Thoracic aorta (tissue), 2 donors: Measurements from ENCODE around the gene DOCK3. TPM values are rescaled to one million over a fixed set of nuclear protein-coding genes. Genes with fewer than 3 reads are reported as not detected.

Experiments
- ATAC-seq: fragments of 150-250 bp; one replicate; pipeline ENCODE4 v1.8.0; 2017; ENCODE audit warnings: low read depth; ENCODE audit not compliant: insufficient number of reproducible peaks, low FRiP score
- DNase-seq: peaks from one replicate; pipeline ENCODE4 v3.0.0-alpha.2; 2020; ENCODE audit warnings: low spot score
- H3K27ac ChIP-seq, 2 donors: fragments of 200-600 bp; sonication (generic); 1 replicate in 1 of 2; 2 replicates in 1 of 2; pipeline ENCODE4 v1.5.1; 2016; ENCODE audit warnings: mild to moderate bottlenecking in 2 of 2, moderate library complexity in 2 of 2
- H3K27me3 ChIP-seq: fragments of 200-600 bp; sonication (generic); replicated peaks from 2 replicates; pipeline ENCODE4 v1.6.0; 2016; ENCODE audit warnings: mild to moderate bottlenecking; ENCODE audit not compliant: insufficient read depth
- H3K36me3 ChIP-seq: fragments of 200-600 bp; sonication (generic); one replicate; pipeline ENCODE4 v1.5.1; 2016
- H3K4me1 ChIP-seq, 2 donors: fragments of 200-600 bp; sonication (generic); 1 replicate in 1 of 2; 2 replicates in 1 of 2; pipeline versions ENCODE4 v1.5.1 to v1.6.0; 2016; ENCODE audit warnings: low read depth in 2 of 2, mild to moderate bottlenecking in 1 of 2; ENCODE audit not compliant: control insufficient read depth in 1 of 2
- H3K4me3 ChIP-seq: fragments of 200-600 bp; sonication (generic); 2 replicates; pipeline ENCODE4 v1.5.1; 2016; ENCODE audit warnings: mild to moderate bottlenecking
- H3K9me3 ChIP-seq: fragments of 200-600 bp; sonication (generic); 2 replicates; pipeline ENCODE4 v1.5.1; 2016
- total RNA-seq, 2 donors: library from RNA; depleted of rRNA; stranded (reverse); fragments of >200 nt; gene quantifications; one replicate each; pipeline versions ENCODE4 v1.1.0 to v1.2.3, GENCODE V29; 2016
- TF ChIP-seq, protein P1 (sequence below): fragments of 200-600 bp; sonication (generic); IDR thresholded peaks from one replicate; pipeline ENCODE4 v1.5.1; 2019; ENCODE audit warnings: antibody characterized with exemption

The DOCK3 gene
- total RNA-seq, 2 donors from 2014 or later: 0.14 to 0.71 TPM

DNA sequence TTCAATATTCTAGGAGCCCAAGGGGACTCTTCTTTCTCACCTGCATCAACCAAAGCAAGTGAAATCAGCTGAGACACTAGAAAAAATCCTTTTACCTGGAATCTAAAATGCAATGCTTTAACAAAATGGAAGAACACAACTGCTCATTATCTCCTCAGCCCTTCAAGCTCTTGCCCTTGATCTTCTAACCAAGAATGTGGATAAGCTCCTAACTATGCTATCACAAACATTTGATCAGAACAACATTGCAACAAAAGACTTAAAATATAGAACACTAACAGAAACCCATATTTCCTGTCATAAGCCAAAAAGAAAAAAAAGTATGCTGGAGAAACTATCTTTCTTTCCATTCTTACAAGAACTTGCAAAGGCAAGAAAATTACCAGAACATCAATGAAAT lies 728.9 kb downstream of the DOCK3 start:
- ATAC-seq (no peak), DNase-seq (no peak)
- no peaks in the 10 kb centered on the region for H3K9me3 ChIP-seq
- no peaks in the 10 kb centered on the region for H3K27me3 ChIP-seq
- no peak overlapping the region for H3K4me3 ChIP-seq
- no peaks in the 10 kb centered on the region for H3K4me1 ChIP-seq
- TF ChIP-seq, protein P1, sequence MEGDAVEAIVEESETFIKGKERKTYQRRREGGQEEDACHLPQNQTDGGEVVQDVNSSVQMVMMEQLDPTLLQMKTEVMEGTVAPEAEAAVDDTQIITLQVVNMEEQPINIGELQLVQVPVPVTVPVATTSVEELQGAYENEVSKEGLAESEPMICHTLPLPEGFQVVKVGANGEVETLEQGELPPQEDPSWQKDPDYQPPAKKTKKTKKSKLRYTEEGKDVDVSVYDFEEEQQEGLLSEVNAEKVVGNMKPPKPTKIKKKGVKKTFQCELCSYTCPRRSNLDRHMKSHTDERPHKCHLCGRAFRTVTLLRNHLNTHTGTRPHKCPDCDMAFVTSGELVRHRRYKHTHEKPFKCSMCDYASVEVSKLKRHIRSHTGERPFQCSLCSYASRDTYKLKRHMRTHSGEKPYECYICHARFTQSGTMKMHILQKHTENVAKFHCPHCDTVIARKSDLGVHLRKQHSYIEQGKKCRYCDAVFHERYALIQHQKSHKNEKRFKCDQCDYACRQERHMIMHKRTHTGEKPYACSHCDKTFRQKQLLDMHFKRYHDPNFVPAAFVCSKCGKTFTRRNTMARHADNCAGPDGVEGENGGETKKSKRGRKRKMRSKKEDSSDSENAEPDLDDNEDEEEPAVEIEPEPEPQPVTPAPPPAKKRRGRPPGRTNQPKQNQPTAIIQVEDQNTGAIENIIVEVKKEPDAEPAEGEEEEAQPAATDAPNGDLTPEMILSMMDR: no peak
- H3K27ac ChIP-seq: no peak overlapping the region
- H3K36me3 ChIP-seq: peaks cover 5% of the 10 kb centered on the region

DNA sequence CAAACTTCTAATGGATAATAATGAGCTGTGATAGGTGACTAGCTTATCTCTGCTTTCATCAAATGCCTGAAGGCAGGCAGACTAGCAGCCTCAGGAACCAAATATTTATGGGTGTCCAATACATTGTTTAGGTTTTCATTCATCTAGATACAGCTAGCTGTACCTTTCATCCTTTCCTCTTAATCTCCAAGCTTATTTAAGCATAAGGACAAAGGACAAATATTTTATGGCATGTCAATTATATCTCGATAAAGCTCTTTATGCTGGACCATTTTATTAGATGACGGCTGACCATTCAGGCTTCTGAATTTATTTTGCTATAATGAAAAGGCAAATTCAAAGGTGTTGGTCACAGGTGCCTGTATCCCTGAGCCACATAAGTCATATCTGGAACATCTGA lies 733.3 kb downstream of the DOCK3 start:
- ATAC-seq: no peak

DNA sequence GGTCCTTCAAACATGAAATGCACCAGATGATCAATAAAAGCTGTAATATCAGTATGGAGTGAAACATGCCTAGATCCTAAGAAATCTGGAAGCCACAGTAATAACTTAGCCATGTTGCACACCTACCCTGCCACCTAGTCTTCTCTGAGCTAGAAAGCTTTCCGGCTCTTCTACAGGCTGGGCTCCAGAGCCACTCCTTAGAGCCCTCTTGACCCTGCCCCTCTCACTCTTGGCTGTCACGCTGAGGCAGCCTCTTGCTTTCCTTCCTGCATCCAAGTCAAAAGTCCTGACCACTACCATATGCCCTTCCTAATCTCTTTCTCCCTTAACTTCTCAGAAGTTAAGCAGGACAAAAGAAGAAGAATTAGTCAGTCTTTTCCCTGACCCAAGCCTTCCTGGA lies 734.1 kb downstream of the DOCK3 start:
- H3K27ac ChIP-seq: no peak overlapping the region
- DNase-seq: no peak
- no peak for ATAC-seq
- H3K36me3 ChIP-seq: peaks cover 30% of the 10 kb centered on the region
- no peaks in the 10 kb centered on the region for H3K4me1 ChIP-seq
- H3K9me3 ChIP-seq: no peaks in the 10 kb centered on the region
- no peaks in the 10 kb centered on the region for H3K27me3 ChIP-seq
- TF ChIP-seq, protein P1: no peak
- no peak overlapping the region for H3K4me3 ChIP-seq

More for the DNA sequence above, 733.3 kb downstream of the DOCK3 start:
- Histone ChIP-seq H3K9me3 (no peaks in the 10 kb centered on the region), H3K4me1 (no peaks in the 10 kb centered on the region), H3K27me3 (no peaks in the 10 kb centered on the region), H3K36me3 (peaks cover 26% of the 10 kb centered on the region), H3K4me3 (no peak overlapping the region), H3K27ac (no peak overlapping the region)
- TF ChIP-seq, protein P1: no peak
- no peak for DNase-seq

GRCh38 chr3:51422211-51422610 lies 747.5 kb downstream of the DOCK3 start:
- Histone ChIP-seq H3K27me3 (no peaks in the 10 kb centered on the region), H3K36me3 (peaks cover 30% of the 10 kb centered on the region)

DNA sequence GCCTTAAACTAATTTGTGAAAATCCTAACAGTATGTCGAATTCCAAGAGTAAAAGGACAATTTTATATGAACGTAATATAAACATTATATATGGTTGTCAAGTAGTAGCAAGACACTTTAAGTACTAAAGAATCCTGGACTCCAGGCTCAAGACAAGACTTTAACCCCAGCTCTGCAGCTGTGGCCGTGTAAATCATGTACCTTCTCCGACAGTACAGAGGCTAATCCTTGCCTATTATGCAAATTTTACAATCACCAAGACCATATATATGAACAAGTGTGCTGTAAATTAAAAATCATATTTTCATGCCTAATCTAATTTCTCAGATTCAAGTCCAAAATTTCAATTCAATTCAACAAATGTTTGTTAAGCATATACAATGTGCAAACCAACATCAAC lies 752.2 kb downstream of the DOCK3 start:
- Histone ChIP-seq H3K4me1 (no peaks in the 10 kb centered on the region), H3K27me3 (no peaks in the 10 kb centered on the region), H3K4me3 (no peak overlapping the region), H3K27ac (no peak overlapping the region), H3K9me3 (no peaks in the 10 kb centered on the region), H3K36me3 (peaks cover 24% of the 10 kb centered on the region)
- ATAC-seq (no peak), DNase-seq (no peak)
- TF ChIP-seq, protein P1: no peak

More at GRCh38 chr3:51422211-51422610, 747.5 kb downstream of the DOCK3 start:
- Histone ChIP-seq H3K4me3 (no peak overlapping the region), H3K4me1 (no peaks in the 10 kb centered on the region), H3K27ac (no peak overlapping the region), H3K9me3 (no peaks in the 10 kb centered on the region)
- no peak for DNase-seq
- TF ChIP-seq, protein P1: no peak
- ATAC-seq: no peak
